GM19395 (cell line): Measurements from ENCODE around the gene CHST15.

Source experiments
- ATAC-seq: cut with Tn5 transposase; IDR thresholded peaks from one replicate; pipeline ENCODE4 v1.9.1; 2021; ENCODE audit warnings: mild to moderate bottlenecking, moderate library complexity; ENCODE audit not compliant: unreplicated experiment

CHST15 gene

GRCh38 chr10:124092860-124093773 lies at the start of gene CHST15:
Gene CHST15, minus strand, starts transcription at chr10:124093598. Its CDS starts 47,386 bp downstream, at chr10:124046212.
- ATAC-seq: no peak

- ATAC-seq: no peak
These were observed 49.6 kb upstream of the CHST15 start for GRCh38 chr10:124142960-124143359.

- ATAC-seq: no peak
These were observed 48.8 kb upstream of the CHST15 start for GRCh38 chr10:124142006-124142739.

- ATAC-seq: no peak
These were observed 45.5 kb upstream of the CHST15 start for GRCh38 chr10:124138883-124139348.

- no peak for ATAC-seq
These were observed 44.9 kb upstream of the CHST15 start for GRCh38 chr10:124138195-124138882.

- no peak for ATAC-seq
These were observed 41.0 kb upstream of the CHST15 start for GRCh38 chr10:124134251-124134893.

GRCh38 chr10:124132876-124133275 lies 39.5 kb upstream of the CHST15 start:
- ATAC-seq: no peak

GRCh38 chr10:124132306-124132705 lies 38.9 kb upstream of the CHST15 start:
- no peak for ATAC-seq

- no peak for ATAC-seq
These were observed 37.8 kb upstream of the CHST15 start for GRCh38 chr10:124131172-124131571.

GRCh38 chr10:124130198-124130900 lies 37.0 kb upstream of the CHST15 start:
- ATAC-seq: no peak

GRCh38 chr10:124129471-124129870 lies 36.1 kb upstream of the CHST15 start:
- no peak for ATAC-seq

- no peak for ATAC-seq
These were observed 35.4 kb upstream of the CHST15 start for GRCh38 chr10:124128811-124129145.

- no peak for ATAC-seq
These were observed 34.8 kb upstream of the CHST15 start for GRCh38 chr10:124127965-124128810.

- no peak for ATAC-seq
These were observed 34.2 kb upstream of the CHST15 start for GRCh38 chr10:124127563-124127962.

GRCh38 chr10:124126983-124127385 lies 33.6 kb upstream of the CHST15 start:
- ATAC-seq: no peak

GRCh38 chr10:124126145-124126982 lies 33.0 kb upstream of the CHST15 start:
- no peak for ATAC-seq

GRCh38 chr10:124125305-124126116 lies 32.1 kb upstream of the CHST15 start:
- no peak for ATAC-seq

- no peak for ATAC-seq
These were observed 31.4 kb upstream of the CHST15 start for GRCh38 chr10:124124769-124125161.
